Gastrocnemius medialis (tissue), 4 donors: ENCODE measurements around the gene TPD52L1.

Source experiments
- POLR2A ChIP-seq, 2 donors: fragments of 450-650 bp; IDR thresholded peaks; one replicate each; pipeline ENCODE4 v1.6.1; 2017; ENCODE audit warnings: antibody characterized with exemption in 2 of 2, mild to moderate bottlenecking in 2 of 2, moderate library complexity in 2 of 2
- TF ChIP-seq, protein P1 (sequence below), 5 experiments: fragments of 450-650 bp in 3 of 5; fragments of 200-600 bp in 2 of 5; sonication (generic) in 2 of 5; IDR thresholded peaks in 4 of 5; conservative IDR thresholded peaks in 1 of 5; 1 replicate in 4 of 5; 2 replicates in 1 of 5; pipeline ENCODE4 v1.5.1; 2016 to 2019; ENCODE audit warnings: antibody characterized with exemption in 5 of 5, mild to moderate bottlenecking in 3 of 5, moderate library complexity in 3 of 5

DNA sequence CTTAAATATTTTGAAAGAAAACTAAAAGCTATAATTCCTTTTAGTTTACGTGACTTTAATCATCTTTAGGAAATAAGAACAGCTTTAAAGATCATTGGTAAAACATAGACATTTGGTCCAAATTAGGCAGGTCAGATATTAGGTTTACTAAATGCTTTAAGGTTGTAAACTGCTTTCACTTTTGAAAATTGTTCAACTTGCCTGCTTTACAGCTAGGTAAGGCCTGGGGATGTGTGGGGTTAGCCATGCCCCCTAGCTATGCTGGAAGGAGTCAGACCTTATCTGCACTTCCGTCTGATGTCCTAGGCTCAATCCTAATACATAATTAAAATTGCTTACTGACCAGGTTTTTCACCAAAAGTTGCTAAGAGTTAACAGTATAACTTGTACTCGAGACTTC lies 30.5 kb upstream of the TPD52L1 start:
- TF ChIP-seq POLR2A (IDR thresholded peaks at IDR 0.05) = no peak
- TF ChIP-seq, protein P1, sequence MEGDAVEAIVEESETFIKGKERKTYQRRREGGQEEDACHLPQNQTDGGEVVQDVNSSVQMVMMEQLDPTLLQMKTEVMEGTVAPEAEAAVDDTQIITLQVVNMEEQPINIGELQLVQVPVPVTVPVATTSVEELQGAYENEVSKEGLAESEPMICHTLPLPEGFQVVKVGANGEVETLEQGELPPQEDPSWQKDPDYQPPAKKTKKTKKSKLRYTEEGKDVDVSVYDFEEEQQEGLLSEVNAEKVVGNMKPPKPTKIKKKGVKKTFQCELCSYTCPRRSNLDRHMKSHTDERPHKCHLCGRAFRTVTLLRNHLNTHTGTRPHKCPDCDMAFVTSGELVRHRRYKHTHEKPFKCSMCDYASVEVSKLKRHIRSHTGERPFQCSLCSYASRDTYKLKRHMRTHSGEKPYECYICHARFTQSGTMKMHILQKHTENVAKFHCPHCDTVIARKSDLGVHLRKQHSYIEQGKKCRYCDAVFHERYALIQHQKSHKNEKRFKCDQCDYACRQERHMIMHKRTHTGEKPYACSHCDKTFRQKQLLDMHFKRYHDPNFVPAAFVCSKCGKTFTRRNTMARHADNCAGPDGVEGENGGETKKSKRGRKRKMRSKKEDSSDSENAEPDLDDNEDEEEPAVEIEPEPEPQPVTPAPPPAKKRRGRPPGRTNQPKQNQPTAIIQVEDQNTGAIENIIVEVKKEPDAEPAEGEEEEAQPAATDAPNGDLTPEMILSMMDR (IDR thresholded peaks at IDR 0.05 in 4 of 5, conservative IDR thresholded peaks at IDR 0.05 in 1 of 5) = no peak
